ENCODE measurements around the gene STIM2.

GRCh38 chr4:26962720-26963119 lies 102.1 kb downstream of the STIM2 start:
- TF ChIP-seq CTCF (IDR thresholded peaks at IDR 0.05) (no peak), ZFX (IDR thresholded peaks at IDR 0.05; ENCODE audit: borderline replicate concordance) (no peak)

Data from 22Rv1 (cell line).